CD4-positive, alpha-beta T cell treated with Interleukin-4 for 1 hour (primary cell): Measurements from ENCODE around the gene ANKAR.
"Not testable (repeated sequence)": the region's sequence is repeated elsewhere in the genome, so short reads cannot be mapped to it uniquely, and the experiment has no call there.

Source experiments
- DNase-seq, 2 donors: peaks; one replicate each; pipeline ENCODE4 v3.0.0-alpha.2; 2020 to 2022

ANKAR gene

GRCh38 chr2:189661148-189661956 is 13.1 kb upstream of the ANKAR start, which contains the start of gene ASNSD1:
Gene ASNSD1 (plus strand): TSS chr2:189661459. CDS start chr2:189666133, 4,674 bp downstream.
- peak; percentile 99 to 100 for DNase-seq

GRCh38 chr2:189661957-189662321 is 12.5 kb upstream of the ANKAR start:
- peak in 1 of 2 donors; percentile 26 for DNase-seq

- DNase-seq: peak in 1 of 2 donors; percentile 14
These were observed 11.7 kb upstream of the ANKAR start for GRCh38 chr2:189662669-189663226.

- not testable (repeated sequence) for DNase-seq
These were observed 11.2 kb upstream of the ANKAR start for GRCh38 chr2:189663319-189663718.

- DNase-seq: no peak
These were observed 4.6 kb upstream of the ANKAR start for GRCh38 chr2:189669913-189670312.

GRCh38 chr2:189673661-189674373 is 653 bp upstream of the ANKAR start:
- no peak for DNase-seq

GRCh38 chr2:189676471-189676870 is 2.0 kb downstream of the ANKAR start:
- DNase-seq: no peak

GRCh38 chr2:189679226-189679625 is 4.8 kb downstream of the ANKAR start:
- DNase-seq: no peak

GRCh38 chr2:189681203-189681602 is 6.7 kb downstream of the ANKAR start:
- no peak for DNase-seq

- DNase-seq: no peak
These were observed 7.4 kb downstream of the ANKAR start for GRCh38 chr2:189681903-189682302.

GRCh38 chr2:189683348-189683747 is 8.9 kb downstream of the ANKAR start:
- no peak for DNase-seq

GRCh38 chr2:189684811-189685210 is 10.3 kb downstream of the ANKAR start:
- no peak for DNase-seq

GRCh38 chr2:189685540-189686229 is 11.2 kb downstream of the ANKAR start:
- no peak for DNase-seq

- not testable (repeated sequence) for DNase-seq
These were observed 13.3 kb downstream of the ANKAR start for GRCh38 chr2:189687796-189688195.

GRCh38 chr2:189696223-189696622 is 21.8 kb downstream of the ANKAR start:
- DNase-seq: no peak

GRCh38 chr2:189698020-189698887 is 23.8 kb downstream of the ANKAR start:
- peak; percentile 50 to 71 for DNase-seq

- DNase-seq: no peak
These were observed 26.2 kb downstream of the ANKAR start for GRCh38 chr2:189700681-189701080.

GRCh38 chr2:189702071-189702470 is 27.6 kb downstream of the ANKAR start:
- DNase-seq: no peak

GRCh38 chr2:189709501-189710221 is 35.2 kb downstream of the ANKAR start:
- no peak for DNase-seq

GRCh38 chr2:189717593-189717992 is 43.1 kb downstream of the ANKAR start:
- DNase-seq: not testable (repeated sequence)

GRCh38 chr2:189719571-189719970 is 45.1 kb downstream of the ANKAR start:
- no peak for DNase-seq
